IPS-18c (cell line): ENCODE results near the gene ITGB4.

Source experiments
- H3K4me3 ChIP-seq: 2 replicates; pipeline ENCODE4 v1.7.0; 2013; ENCODE audit warnings: low read depth, mild to moderate bottlenecking, low read length, moderate library complexity; ENCODE audit not compliant: insufficient read depth
- H3K9me3 ChIP-seq: one replicate; pipeline ENCODE4 v1.6.1; 2013; ENCODE audit warnings: mild to moderate bottlenecking, low read length, moderate library complexity; ENCODE audit not compliant: control insufficient read depth, insufficient read depth

The ITGB4 gene

GRCh38 chr17:75720656-75721462 lies at the start of gene ITGB4:
Gene ITGB4, plus strand, starts transcription at chr17:75721459. Its CDS starts 3,245 bp downstream, at chr17:75724704.
- Histone ChIP-seq H3K4me3 (peak within 1 kb of the TSS; percentile 55), H3K9me3 (no peaks in the 10 kb centered on the region)

DNA sequence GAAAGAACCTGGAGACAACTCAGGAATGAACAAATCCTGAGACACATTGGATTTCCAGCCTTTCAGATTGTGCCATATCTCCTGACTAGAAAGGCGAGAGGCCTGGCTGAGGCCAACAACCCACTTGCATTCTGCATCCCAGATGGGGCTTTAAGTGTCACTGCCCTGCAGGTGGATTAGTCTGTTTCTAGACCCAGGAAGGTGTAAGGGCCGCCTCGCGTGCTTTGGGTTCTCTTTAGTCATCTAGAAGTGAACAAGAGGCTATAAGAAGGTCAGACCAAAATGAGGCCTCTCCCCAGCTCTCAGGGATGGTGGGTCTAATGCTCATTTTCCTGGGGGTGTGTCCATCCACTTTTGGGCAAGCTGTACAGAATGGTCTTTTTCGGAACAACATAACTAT lies 49.2 kb upstream of the ITGB4 start:
- no peak overlapping the region for H3K4me3 ChIP-seq
- no peaks in the 10 kb centered on the region for H3K9me3 ChIP-seq

GRCh38 chr17:75673487-75673886 lies 47.8 kb upstream of the ITGB4 start:
- no peak overlapping the region for H3K4me3 ChIP-seq
- no peaks in the 10 kb centered on the region for H3K9me3 ChIP-seq

- Histone ChIP-seq H3K9me3 (no peaks in the 10 kb centered on the region), H3K4me3 (no peak overlapping the region)
Observed at GRCh38 chr17:75676461-75676860, 44.8 kb upstream of the ITGB4 start.

DNA sequence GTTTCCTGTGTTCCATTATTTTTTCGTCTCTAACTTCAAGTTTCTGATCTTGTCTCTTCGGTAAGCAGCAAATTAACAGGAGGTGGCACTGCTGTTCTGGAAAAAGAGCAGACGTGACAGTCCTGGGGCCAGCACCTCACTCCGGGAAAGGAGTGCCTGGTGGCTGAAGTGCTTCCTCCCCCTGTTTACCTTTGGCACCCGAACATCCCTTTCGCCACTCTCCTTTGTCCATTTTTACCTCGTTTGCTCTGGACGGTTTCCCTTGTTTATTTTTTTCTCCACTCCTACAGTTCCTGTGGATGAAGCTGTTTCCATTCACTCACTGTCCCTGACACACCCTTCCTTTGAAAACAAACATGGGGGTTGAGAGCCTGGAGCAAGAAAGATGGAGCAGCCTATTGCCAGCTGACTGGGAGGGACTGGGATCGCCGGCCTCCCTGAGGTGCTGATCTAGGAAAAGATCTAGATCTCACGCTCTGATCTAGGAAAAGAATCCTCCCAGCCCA lies 41.5 kb upstream of the ITGB4 start:
- Histone ChIP-seq H3K9me3 (no peaks in the 10 kb centered on the region), H3K4me3 (no peak overlapping the region)

GRCh38 chr17:75680431-75680830 lies 40.8 kb upstream of the ITGB4 start:
- H3K4me3 ChIP-seq: no peak overlapping the region
- no peaks in the 10 kb centered on the region for H3K9me3 ChIP-seq

DNA sequence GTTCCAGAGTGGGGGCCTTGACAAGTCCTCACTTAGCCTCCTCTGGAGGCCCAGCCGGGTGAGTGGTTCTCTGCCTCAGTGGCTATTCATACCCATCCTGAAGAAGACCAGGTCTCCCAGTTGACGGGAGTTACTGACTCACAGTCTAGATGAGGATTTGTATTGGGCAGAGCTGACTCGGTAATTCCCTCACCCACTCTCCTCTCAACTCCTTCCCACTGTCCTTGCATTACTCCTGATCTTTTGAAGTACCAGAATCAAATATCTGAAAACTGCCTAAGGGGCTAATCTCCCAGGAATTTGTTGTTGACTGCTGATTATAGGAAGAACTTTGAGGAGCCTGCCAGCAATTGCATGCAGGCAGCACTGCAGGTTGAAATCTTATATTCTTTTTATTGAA lies 40.0 kb upstream of the ITGB4 start:
- no peaks in the 10 kb centered on the region for H3K9me3 ChIP-seq
- no peak overlapping the region for H3K4me3 ChIP-seq

- no peaks in the 10 kb centered on the region for H3K9me3 ChIP-seq
- H3K4me3 ChIP-seq: no peak overlapping the region
Observed at GRCh38 chr17:75683583-75683982, 37.7 kb upstream of the ITGB4 start.

GRCh38 chr17:75684249-75684648 lies 37.0 kb upstream of the ITGB4 start:
- H3K4me3 ChIP-seq: no peak overlapping the region

GRCh38 chr17:75684924-75685323 lies 36.3 kb upstream of the ITGB4 start:
- Histone ChIP-seq H3K9me3 (no peaks in the 10 kb centered on the region), H3K4me3 (no peak overlapping the region)

More at GRCh38 chr17:75684249-75684648, 37.0 kb upstream of the ITGB4 start:
- H3K9me3 ChIP-seq: no peaks in the 10 kb centered on the region

DNA sequence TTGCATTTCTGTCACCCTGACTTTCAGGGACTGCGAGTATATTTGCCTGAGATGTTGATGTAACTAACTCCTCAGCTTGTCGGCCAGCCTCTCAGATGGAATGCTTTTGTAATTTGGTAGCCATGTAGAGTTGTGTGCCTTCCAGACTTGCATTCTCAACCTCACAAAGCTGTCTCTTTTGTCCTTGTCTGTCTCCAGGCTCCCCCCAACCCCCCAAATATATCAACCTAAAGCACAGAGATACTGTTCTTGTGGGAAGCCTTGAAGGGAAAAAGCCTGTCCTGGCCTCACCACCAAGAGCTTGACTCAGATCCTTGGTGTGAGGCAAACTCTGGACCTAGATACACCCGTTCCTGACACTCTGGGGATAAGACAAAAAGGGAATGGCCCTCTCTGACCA lies 35.8 kb upstream of the ITGB4 start:
- Histone ChIP-seq H3K9me3 (no peaks in the 10 kb centered on the region), H3K4me3 (no peak overlapping the region)

DNA sequence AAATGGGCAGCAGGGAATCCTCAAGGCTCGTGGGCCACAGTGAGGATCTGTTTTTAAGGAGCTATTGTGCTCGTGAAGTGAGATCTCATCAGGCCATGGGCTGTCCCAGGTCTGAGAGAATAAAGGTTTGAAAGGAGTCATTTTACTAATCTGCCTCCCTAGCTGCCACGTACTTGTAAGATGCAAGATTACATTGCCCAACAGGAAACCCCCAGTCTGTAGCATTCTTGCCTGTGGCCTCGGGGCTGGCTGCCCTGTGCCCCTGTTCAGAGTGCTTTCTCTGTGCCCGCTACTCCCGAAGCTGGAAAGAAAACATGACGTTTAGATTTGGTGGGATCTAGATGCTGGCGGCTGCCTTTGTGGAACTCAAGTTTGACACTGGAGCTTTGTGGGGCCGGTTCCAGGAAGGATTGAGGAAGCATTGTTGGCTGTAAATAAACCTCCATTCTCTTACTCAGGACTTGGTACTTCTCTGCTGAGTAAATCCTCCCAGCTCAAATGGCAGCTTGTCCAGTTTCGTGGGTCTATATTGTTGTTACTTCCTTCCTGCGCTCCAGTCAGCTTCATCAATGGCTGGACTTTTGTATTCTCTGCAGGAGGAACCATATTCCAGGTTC lies 32.9 kb upstream of the ITGB4 start:
- H3K4me3 ChIP-seq: no peak overlapping the region
- no peaks in the 10 kb centered on the region for H3K9me3 ChIP-seq

DNA sequence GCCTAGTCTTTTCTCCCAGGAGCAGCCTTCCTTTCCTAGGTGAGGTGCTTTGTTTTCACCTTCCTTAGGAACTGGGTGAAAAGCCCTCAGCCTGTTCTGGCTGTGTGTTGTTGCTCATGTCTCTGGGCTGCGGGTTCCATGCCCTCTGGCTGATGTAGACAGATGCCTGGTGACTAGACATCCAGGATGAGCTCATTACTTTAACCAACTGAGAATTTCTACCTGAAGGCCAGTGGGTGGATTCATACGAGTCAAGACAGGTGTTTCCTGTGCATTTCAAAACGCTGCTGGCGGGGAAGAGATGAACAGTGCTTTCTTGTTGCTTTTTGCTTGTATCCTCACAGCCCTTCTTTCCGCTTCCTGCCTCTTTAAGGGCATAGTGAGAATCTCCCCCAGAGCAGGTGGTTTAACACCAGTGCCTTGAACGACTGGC lies 31.8 kb upstream of the ITGB4 start:
- no peak overlapping the region for H3K4me3 ChIP-seq
- H3K9me3 ChIP-seq: no peaks in the 10 kb centered on the region

- no peaks in the 10 kb centered on the region for H3K9me3 ChIP-seq
- no peak overlapping the region for H3K4me3 ChIP-seq
Observed at GRCh38 chr17:75691371-75691791, 29.9 kb upstream of the ITGB4 start.

GRCh38 chr17:75691801-75692626 lies 29.2 kb upstream of the ITGB4 start:
- Histone ChIP-seq H3K9me3 (no peaks in the 10 kb centered on the region), H3K4me3 (no peak overlapping the region)

GRCh38 chr17:75692976-75693375 lies 28.3 kb upstream of the ITGB4 start:
- H3K9me3 ChIP-seq: no peaks in the 10 kb centered on the region
- no peak overlapping the region; the same call in 1 of the 2 replicates for H3K4me3 ChIP-seq
